Kidney capillary endothelial cell (primary cell): Measurements from ENCODE around the gene MYMX.

Source experiments
- DNase-seq: peaks from one replicate; pipeline ENCODE4 v3.0.0-alpha.2; 2018; ENCODE audit warnings: low spot score

MYMX gene

DNA sequence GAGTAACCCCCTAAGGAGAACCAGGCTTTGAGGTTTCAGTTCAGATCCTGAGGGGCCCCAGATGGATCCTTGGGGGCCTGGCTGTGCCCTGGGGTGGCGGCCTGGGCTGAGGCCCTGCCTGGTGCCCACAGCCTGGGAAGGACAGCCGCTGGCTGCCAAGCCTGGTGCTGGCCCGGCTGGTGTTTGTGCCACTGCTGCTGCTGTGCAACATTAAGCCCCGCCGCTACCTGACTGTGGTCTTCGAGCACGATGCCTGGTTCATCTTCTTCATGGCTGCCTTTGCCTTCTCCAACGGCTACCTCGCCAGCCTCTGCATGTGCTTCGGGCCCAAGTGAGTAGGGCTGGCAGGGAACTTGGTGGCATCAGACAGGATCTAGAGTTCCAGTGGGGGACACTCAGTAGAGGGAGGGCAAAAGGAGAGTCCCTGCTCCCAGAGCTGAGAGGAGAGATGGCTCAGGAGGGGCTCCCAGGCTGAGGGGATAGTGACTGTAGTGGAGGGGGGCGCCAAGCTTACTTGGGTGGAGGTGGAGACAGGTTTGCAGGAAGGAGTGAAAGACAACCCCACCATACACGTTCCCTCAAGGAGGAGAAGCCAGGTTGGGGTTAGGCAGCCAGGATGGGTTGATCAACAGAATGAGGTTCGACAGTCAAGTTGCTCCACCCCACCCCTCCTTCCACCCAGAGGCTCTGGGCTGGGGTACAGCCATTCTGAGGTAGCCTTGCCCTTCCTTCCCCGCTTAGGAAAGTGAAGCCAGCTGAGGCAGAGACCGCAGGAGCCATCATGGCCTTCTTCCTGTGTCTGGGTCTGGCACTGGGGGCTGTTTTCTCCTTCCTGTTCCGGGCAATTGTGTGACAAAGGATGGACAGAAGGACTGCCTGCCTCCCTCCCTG, 16.2 kb downstream of the MYMX start:
- no peak for DNase-seq

GRCh38 chr6:44233567-44234100, 16.9 kb downstream of the MYMX start:
- no peak for DNase-seq

DNA sequence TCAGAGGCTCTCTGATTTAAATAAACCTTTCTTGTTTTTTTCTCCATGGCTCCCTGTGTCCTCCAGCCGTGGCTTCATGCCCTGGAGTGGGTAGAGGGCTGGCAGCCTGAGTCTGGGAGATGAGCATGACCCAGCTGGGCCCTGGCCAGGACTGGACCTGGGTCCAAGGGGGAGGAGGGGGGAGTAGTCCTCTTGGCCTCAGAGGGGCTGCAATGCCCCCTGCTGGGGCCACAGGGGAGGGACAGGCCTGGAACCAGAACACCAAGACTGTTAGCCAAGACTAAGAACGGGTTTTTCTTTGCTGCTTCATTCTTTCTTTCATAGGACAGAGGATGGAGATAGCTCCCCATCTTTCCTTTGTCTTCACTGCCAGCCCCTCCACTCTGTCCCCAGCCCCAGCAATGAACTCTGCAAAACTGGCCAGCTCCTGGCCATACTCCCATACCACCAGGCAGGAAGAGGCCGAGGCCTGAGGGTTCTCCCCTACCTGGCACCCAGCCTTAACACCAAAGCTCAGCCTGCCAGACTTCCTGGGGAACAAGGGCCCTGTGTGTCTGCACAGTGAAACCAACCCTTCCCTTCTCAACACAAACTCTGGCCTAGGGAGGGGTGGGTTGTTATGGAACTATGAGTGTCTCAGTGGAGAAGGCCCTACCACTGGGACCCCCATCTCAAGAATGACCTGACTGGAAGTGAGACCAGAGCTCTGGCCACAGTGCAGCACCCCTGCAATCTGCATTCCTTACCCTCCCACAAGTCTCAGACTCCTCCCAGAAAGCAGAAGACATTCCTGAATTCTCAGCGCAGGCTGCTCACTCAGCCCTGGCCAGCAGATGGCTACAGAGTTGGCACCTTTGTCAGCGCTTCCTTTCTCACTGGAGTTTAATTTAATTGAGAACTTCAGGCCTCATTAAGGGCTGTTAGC, 17.6 kb downstream of the MYMX start:
- DNase-seq: no peak

DNA sequence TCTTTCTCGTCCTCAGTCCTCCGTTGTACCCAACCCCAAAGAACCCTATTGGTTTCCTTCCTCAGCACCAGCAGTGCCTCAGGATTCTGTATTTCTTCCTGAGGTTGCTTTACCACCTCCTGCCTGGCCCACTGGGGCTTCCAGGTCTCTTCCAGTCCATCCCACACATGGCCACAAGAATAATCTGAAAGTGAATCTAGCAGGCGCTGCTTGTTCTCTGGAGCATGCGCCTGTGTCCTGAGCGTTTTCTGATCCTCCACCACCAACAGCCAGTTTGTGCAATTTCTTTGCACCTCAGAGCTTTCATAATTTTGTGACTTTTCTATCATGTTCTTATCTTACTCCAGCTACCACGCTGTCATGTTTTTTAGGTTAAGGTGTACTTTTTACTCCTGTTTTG, 18.5 kb downstream of the MYMX start:
- DNase-seq: no peak

DNA sequence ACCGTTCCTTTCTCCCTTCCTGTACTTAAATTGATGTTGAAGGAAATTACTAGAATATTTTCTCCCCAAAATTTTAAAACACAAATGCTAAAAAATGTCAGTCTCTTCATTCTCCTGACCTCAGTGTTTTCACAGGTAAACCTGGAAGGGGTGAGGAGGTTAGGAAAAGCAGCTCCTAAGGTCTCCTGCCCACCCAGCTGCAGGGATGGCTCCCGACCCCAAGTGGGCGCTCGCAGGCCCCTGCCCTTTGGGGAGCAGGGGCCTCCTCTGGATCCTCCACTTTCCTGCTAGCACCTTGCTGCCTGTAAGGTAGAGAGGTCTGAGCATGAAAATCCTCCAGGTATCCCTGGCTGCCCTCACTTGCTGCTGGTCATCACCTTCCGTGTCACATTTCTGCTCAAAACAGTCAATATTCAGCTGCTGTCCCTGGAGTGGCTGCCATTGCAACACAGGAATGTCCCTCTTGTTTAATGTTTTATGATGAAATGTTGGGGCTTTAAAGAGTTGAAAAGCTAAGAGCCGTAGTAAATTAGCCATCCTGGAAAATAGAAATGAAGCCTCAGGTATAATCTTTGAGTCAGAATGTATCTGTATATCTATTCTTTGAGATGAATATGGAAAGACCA, 19.3 kb downstream of the MYMX start:
- no peak for DNase-seq

DNA sequence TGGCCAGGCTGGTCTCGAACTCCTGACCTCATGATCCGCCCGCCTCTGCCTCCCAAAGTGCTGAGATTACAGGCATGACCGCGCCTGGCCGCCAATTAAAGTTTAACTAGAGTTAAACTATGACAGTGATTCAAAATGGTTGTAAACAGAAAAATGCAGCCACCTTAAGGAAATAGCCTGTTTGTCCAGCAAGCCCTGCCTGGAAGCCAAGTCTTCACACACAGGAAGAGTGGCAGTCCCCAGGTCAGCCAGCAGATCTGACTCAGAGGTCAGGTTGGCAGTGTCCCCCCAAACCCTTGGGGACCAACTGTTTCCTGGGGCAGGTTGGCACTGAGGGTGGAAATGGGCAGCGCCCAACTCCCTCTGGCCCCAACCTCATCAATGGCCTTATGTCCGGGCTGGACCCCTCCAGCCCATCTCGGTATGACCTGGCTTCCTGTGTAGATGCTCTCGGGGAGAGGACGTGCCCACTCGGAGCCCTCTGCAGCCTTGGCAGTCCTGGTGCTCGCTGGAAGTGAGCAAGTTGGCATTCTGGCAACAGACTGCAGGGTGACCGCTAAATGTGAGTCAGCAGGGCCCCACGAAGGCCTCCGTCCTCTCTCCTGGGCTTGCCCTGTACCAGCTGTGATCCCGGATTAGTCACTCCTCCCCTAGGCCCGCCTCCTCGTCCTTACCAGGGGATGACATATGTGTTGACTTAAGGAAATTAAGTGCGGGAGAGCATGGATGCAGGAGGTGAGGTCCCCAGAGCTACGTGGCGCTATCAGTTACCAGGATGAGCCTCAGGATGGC, 20.5 kb downstream of the MYMX start:
- peak; percentile 98 for DNase-seq

GRCh38 chr6:44237813-44238433, 21.2 kb downstream of the MYMX start:
- no peak for DNase-seq

- DNase-seq: no peak
Observed at GRCh38 chr6:44238687-44239350, 22.1 kb downstream of the MYMX start.

DNA sequence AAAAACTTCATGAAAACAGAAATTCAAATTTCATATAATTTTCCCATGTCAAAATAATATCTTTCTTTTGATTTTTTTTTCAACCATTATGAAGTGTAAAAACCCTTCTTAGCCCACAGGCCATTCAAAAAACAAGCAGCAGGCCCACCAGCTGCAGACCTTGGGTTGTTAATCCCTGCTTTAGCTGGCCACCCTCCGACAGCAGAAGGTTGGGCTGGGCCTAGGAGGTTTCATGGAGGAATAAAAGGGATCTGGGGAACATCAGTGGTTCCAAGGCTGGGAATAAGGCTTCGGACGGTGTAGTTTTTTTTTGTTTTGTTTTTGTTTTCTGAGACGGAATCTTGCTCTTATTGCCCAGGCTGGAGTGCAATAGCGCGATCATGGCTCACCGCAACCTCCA, 26.6 kb downstream of the MYMX start:
- no peak for DNase-seq

DNA sequence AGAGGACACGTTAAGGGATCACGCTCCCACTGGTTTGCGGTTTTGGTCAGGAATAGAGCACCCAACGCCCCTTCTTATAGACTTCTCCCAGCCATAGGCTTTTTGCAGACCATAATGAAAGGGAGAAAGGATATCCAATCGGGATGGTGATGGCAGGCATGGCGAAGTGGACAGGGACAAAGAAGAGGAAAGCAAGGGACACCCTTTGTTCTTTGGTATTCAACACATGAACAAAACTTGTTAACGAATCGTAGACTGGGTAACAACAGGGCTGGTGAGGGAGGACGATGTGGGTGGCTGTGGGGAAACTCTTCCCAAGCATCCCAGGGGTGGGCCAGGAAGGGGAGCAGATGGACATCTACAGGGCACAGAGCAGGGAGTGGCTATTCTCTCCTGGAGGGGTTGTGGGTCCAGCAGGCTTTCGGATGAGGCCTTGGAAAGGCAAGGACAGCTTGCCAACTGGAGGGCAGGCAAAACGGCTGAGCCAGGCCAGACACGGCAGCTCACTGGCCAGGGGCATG, 28.7 kb downstream of the MYMX start:
- DNase-seq: no peak

GRCh38 chr6:44245912-44246662, 29.4 kb downstream of the MYMX start:
- DNase-seq: no peak

DNA sequence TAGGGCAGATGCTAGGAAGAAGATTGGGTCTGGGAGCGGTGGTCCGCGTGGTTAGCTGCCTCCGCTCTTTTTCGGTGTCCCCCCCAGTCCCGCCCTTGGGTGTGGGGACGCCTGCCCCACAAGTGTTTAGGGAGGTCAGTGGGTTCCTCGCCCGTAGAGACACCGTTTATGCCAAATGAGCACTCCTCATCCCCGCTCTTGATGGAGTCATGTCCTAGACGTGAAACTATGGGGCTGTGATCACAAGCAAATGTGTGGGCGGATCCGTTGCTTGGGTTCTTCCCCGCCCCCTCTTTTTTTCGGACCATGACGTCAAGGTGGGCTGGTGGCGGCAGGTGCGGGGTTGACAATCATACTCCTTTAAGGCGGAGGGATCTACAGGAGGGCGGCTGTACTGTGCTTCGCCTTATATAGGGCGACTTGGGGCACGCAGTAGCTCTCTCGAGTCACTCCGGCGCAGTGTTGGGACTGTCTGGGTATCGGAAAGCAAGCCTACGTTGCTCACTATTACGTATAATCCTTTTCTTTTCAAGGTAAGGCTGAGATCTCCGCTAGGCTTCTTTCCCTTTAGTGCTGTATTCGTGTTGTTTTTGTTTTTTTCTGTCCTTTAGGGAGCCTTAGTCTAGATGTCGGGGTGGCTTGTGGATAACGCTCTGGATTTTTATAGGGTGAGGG, 30.1 kb downstream of the MYMX start, which contains the start of gene HSP90AB1:
HSP90AB1 (plus strand) TSS at position 439 of the 675 bp plus-strand sequence. CDS start 1,529 bp downstream, outside the sequence.
- DNase-seq: peak; percentile 91

DNA sequence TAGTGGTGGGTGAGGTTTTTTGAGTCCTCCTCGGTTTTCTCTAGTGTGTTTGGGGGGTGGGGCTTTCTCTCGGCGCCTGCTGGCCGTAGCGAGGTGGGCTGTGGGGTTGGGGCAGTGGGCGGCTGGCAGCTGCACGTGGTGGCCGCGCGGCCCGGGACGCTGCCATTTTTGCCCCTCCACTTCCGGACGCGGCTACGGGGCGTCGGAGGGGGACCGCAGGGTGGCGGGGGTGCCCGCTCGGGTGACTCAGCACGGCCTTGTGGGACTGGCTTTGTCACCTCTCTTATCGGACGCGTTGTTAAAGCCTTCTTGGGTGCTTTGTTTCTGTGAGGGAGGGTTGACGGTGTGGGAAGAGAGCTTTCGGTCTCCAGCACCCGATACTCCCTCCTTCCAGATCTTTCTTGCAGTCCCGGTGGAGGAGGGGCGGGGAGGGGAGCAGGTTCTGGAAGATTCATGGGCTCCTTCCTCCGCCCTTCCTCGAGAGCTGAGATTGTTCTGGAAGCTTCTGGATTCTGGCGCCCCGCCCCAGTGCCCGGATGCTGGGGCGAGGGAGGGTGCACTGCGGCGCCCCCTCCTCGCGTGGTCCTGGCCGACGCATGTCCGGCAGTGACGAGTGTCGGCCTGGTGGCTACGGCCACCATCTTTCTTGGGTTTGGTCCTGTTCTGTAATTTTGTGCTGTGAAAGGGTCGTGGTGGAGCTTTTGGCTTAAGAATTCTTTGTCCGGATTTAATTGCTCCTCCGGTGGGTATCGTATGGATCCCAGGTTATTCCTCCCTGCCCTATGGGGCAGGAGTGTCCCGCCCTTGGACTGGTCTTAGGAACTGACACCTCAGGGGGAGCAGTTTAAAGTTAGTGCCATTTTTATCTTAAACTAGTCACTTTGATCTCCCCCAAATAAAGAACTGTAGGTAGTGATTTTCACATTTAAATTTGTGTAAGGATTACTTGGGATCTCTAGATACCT, 30.9 kb downstream of the MYMX start:
- DNase-seq: peak; percentile 59

DNA sequence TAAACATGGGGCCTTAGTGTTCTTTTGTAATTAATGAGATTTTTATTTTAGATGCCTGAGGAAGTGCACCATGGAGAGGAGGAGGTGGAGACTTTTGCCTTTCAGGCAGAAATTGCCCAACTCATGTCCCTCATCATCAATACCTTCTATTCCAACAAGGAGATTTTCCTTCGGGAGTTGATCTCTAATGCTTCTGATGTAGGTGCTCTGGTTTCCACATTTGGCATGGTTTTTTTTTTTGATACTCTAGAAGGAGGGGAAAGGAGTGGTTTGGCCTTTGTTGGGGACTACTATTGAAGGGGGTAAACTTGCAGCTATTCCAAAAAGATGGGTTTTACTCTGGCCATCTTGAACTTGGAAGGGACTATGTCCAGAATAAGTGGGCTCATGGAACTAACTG, 31.9 kb downstream of the MYMX start:
- DNase-seq: no peak

GRCh38 chr6:44249082-44249748, 32.5 kb downstream of the MYMX start:
- DNase-seq: no peak

GRCh38 chr6:44250067-44250717, 33.5 kb downstream of the MYMX start:
- no peak for DNase-seq
